ENCODE data around the gene A2M. TPM values are rescaled to one million over a fixed set of nuclear protein-coding genes. Genes with fewer than 3 reads are reported as not detected.

Gene A2M
- total and polyA plus RNA-seq, 2 of the 8 experiments (the other 6 are each of a cell fraction or from before 2014, with no cell fraction given): 0.15 TPM; not detected in 1

DNA sequence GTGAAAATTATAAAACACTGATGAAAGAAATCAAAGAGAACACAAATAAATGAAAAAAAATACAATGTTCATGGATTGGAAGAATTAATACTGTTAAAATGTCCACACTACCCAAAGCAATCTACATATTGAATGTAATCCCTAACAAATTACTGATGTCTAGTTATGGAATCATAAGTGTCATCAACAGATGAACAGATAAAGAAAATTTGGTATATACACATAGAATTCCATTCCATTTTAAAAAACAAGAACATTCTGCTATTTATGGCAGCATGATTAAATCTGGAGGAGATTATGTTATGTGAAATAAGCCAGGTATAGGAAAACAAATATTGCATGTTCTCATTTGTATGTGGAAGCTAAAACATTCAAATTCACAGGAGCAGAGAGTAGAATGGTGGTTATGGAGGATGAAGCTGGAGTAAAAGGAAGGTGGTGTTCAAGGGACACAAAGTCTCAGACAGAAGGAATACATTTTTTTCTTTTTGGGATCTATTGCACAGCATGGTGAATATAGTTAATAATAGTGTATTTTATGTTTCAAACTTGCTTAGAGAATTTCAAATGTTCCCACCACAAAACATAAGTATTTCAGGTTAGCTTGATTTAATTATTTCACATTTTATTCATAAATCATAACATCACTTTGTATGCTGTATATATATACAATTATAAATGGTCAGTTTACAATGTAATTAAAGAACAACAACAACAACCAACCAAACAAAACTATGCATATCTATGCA, 28.5 kb downstream of the A2M start:
- Histone ChIP-seq H4K5ac (ENCODE audit: insufficient read length, low read depth, low read length) (no peak overlapping the region), H2AFZ (ENCODE audit: low read length) (no peak overlapping the region), H3K4me3 (ENCODE audit: extremely low read depth in 1 of 4, insufficient read depth in 2 of 4, low read depth in 3 of 4, low read length in 4 of 4) (no peak overlapping the region), H3K79me2 (ENCODE audit: control insufficient read depth in 1 of 2, insufficient read depth in 2 of 2, low read length in 2 of 2) (no peaks in the 10 kb centered on the region), H2BK12ac (ENCODE audit: low read depth, low read length) (no peak overlapping the region), H3K9ac (replicated peaks in 1 of 4; ENCODE audit: extremely low read depth in 1 of 4, low read depth in 3 of 4, low read length in 3 of 4) (no peak overlapping the region), H4K20me1 (replicated peaks in 1 of 2; ENCODE audit: control insufficient read depth in 1 of 2, insufficient read depth in 2 of 2, low read length in 2 of 2) (no peaks in the 10 kb centered on the region), H2BK5ac (ENCODE audit: low read depth, low read length) (no peak overlapping the region), H2BK20ac (ENCODE audit: low read length) (no peak overlapping the region), H3K9me3 (ENCODE audit: insufficient read depth in 2 of 2, low read depth in 1 of 2, low read length in 1 of 2) (no peaks in the 10 kb centered on the region; a peak in 1 of 4 replicates), H3K36me3 (ENCODE audit: control insufficient read depth in 2 of 4, insufficient read depth in 4 of 4, low read length in 3 of 4) (no peaks in the 10 kb centered on the region), H4K91ac (replicated peaks; ENCODE audit: insufficient read length, low read length) (no peak overlapping the region), H3K4me2 (ENCODE audit: insufficient read depth in 1 of 2, low read depth in 2 of 2, low read length in 2 of 2) (no peak overlapping the region), H3K14ac (ENCODE audit: insufficient read length) (no peak overlapping the region), H3K18ac (ENCODE audit: extremely low read depth, low read length) (no peak overlapping the region), H3K27ac (ENCODE audit: low read depth, low read length) (no peak overlapping the region), H3K56ac (replicated peaks; ENCODE audit: insufficient read length, low read depth, low read length) (no peak overlapping the region), H3K23me2 (ENCODE audit: low read depth, low read length) (no peaks in the 10 kb centered on the region), H2BK120ac (replicated peaks; ENCODE audit: low read depth, low read length) (no peak overlapping the region), H2AK5ac (ENCODE audit: low read depth, low read length) (no peak overlapping the region), H3K4ac (replicated peaks; ENCODE audit: insufficient read length, low read depth, low read length) (no peak overlapping the region), H3K4me1 (replicated peaks in 1 of 4; ENCODE audit: control insufficient read depth in 3 of 4, insufficient read depth in 4 of 4, low read length in 3 of 4) (no peaks in the 10 kb centered on the region), H2BK15ac (ENCODE audit: low read length) (no peak overlapping the region), H4K8ac (ENCODE audit: extremely low read depth, insufficient read depth, low read length) (no peak overlapping the region), H3K27me3 (replicated peaks in 1 of 4; ENCODE audit: control insufficient read depth in 3 of 4, extremely low read depth in 1 of 4, insufficient read depth in 3 of 4, low read length in 3 of 4) (no peaks in the 10 kb centered on the region), H3K79me1 (ENCODE audit: low read depth, low read length) (no peaks in the 10 kb centered on the region), H3K23ac (ENCODE audit: insufficient read length) (no peak overlapping the region)
- ChIA-PET POLR2A (ENCODE audit: partially characterized antibody) (no interaction called here), CTCF (ENCODE audit: partially characterized antibody) (interaction anchor here (0.8 to 1.3 kb wide), 3 partner anchors 23 to 477 kb away, joined by 3 read pairs; no protein-coding TSS in a partner anchor)
- FAIRE-seq (no peak), DNase-seq (ENCODE audit: low read depth in 1 of 2, low spot score in 2 of 2) (no peak)
- TF ChIP-seq EP300 (IDR thresholded peaks at IDR 0.05; ENCODE audit: borderline replicate concordance in 1 of 2, low read depth in 2 of 2, low read length in 2 of 2) (no peak), NANOG (IDR thresholded peaks at IDR 0.05; ENCODE audit: insufficient read depth, low read depth, low read length, poor library complexity, severe bottlenecking) (no peak), BRCA1 (IDR thresholded peaks at IDR 0.05; ENCODE audit: low read depth, low read length) (no peak), RAD21 (IDR thresholded peaks at IDR 0.05 in 1 of 2, conservative IDR thresholded peaks at IDR 0.05 in 1 of 2; ENCODE audit: low read depth in 2 of 2, low read length in 2 of 2) (no peak)

Data from H1 (cell line).